Tibial nerve (tissue), 4 donors: ENCODE results near the gene ITPK1. TPM values are rescaled to one million over a fixed set of nuclear protein-coding genes. Genes with fewer than 3 reads are reported as not detected.

ENCODE experiments used
- DNase-seq, 2 donors: peaks; one replicate each; pipeline ENCODE4 v3.0.0-alpha.2; 2019; ENCODE audit warnings: low spot score in 2 of 2
- H3K27ac ChIP-seq, 4 donors: fragments of 200-600 bp; sonication (generic) in 3 of 4; one replicate each; pipeline ENCODE4 v1.5.1; 2017 to 2019; ENCODE audit warnings: mild to moderate bottlenecking in 1 of 4
- H3K27me3 ChIP-seq, 2 donors: fragments of 200-600 bp; sonication (generic) in 1 of 2; one replicate each; pipeline versions ENCODE4 v1.5.1 to v1.6.0; 2017 to 2019
- H3K36me3 ChIP-seq, 3 donors: fragments of 200-600 bp; sonication (generic); one replicate each; pipeline ENCODE4 v1.5.1; 2018 to 2019
- H3K4me1 ChIP-seq, 4 donors: fragments of 200-600 bp; sonication (generic) in 3 of 4; one replicate each; pipeline ENCODE4 v1.5.1; 2017 to 2019
- H3K4me3 ChIP-seq, 4 donors: fragments of 200-600 bp; sonication (generic) in 3 of 4; one replicate each; pipeline ENCODE4 v1.5.1; 2017 to 2019; ENCODE audit warnings: mild to moderate bottlenecking in 1 of 4, moderate library complexity in 1 of 4
- H3K9me3 ChIP-seq, 4 donors: fragments of 200-600 bp; sonication (generic) in 3 of 4; one replicate each; pipeline ENCODE4 v1.5.1; 2017 to 2019
- CTCF ChIP-seq, 5 experiments: fragments of 200-600 bp in 3 of 5; fragments of 450-650 bp in 2 of 5; sonication (generic) in 3 of 5; IDR thresholded peaks; one replicate each; pipeline ENCODE4 v1.5.1; 2016 to 2019; ENCODE audit warnings: antibody characterized with exemption in 5 of 5, mild to moderate bottlenecking in 3 of 5, moderate library complexity in 2 of 5
- EP300 ChIP-seq, 2 donors: sonication (generic); formaldehyde crosslinking; IDR thresholded peaks; one replicate each; pipeline ENCODE4 v1.6.1; 2017; ENCODE audit warnings: antibody characterized with exemption in 2 of 2, mild to moderate bottlenecking in 1 of 2
- POLR2A ChIP-seq, 2 donors: fragments of 450-650 bp; IDR thresholded peaks; one replicate each; pipeline ENCODE4 v1.6.1; 2017; ENCODE audit warnings: antibody characterized with exemption in 2 of 2, mild to moderate bottlenecking in 2 of 2, moderate library complexity in 2 of 2
- WGBS, 2 donors: methylation state at CpG; one replicate each; pipeline ENCODE4 v1.1.5; 2018; 5-methylcytosine and 5-hydroxymethylcytosine counted together
- total RNA-seq, 4 donors: library from RNA; depleted of rRNA; stranded (reverse); fragments of >200 nt; gene quantifications; one replicate each; pipeline ENCODE4 v1.1.0, GENCODE V29; 2016

Gene ITPK1
- total RNA-seq, 4 donors from 2014 or later = 67.4 to 121 (median 92.5) TPM

- Histone ChIP-seq H3K9me3 (no peaks in the 10 kb centered on the region), H3K36me3 (no peaks in the 10 kb centered on the region), H3K4me3 (no peak overlapping the region), H3K4me1 (no peaks in the 10 kb centered on the region), H3K27me3 (peaks cover 0 to 26% of the 10 kb centered on the region in 2 donors), H3K27ac (no peak overlapping the region)
- 91 to 100% methylated on average over 2 of the region's 2 CpGs for WGBS, 2 donors
- no peak for DNase-seq
- TF ChIP-seq CTCF (IDR thresholded peaks at IDR 0.05) (no peak), POLR2A (IDR thresholded peaks at IDR 0.05) (no peak), EP300 (IDR thresholded peaks at IDR 0.05) (no peak)
Observed at GRCh38 chr14:92900660-92901059, 215.1 kb downstream of the ITPK1 start.

- WGBS, 2 donors = 44 to 50% methylated on average over 9 of the region's 9 CpGs
- Histone ChIP-seq H3K4me1 (no peaks in the 10 kb centered on the region), H3K27ac (no peak overlapping the region), H3K36me3 (no peaks in the 10 kb centered on the region), H3K4me3 (no peak overlapping the region), H3K9me3 (peaks cover 0 to 16% (median 0%) of the 10 kb centered on the region in 4 donors), H3K27me3 (peaks cover 0 to 22% of the 10 kb centered on the region in 2 donors)
- TF ChIP-seq EP300 (IDR thresholded peaks at IDR 0.05) (no peak), POLR2A (IDR thresholded peaks at IDR 0.05) (no peak), CTCF (IDR thresholded peaks at IDR 0.05) (no peak)
- DNase-seq = no peak
Observed at GRCh38 chr14:92898566-92899131, 217.1 kb downstream of the ITPK1 start.

- no peaks in the 10 kb centered on the region for H3K36me3 ChIP-seq
- H3K9me3 ChIP-seq = peaks cover 0 to 23% (median 0%) of the 10 kb centered on the region in 4 donors
- DNase-seq = no peak
- H3K27ac ChIP-seq = no peak overlapping the region
- TF ChIP-seq POLR2A (IDR thresholded peaks at IDR 0.05) (no peak), CTCF (IDR thresholded peaks at IDR 0.05) (no peak), EP300 (IDR thresholded peaks at IDR 0.05) (no peak)
- H3K4me3 ChIP-seq = no peak overlapping the region
- no peaks in the 10 kb centered on the region for H3K4me1 ChIP-seq
- H3K27me3 ChIP-seq = peaks cover 0 to 16% of the 10 kb centered on the region in 2 donors
- 81 to 85% methylated on average over 4 to 5 of the region's 5 CpGs for WGBS, 2 donors
Observed at GRCh38 chr14:92897922-92898565, 217.7 kb downstream of the ITPK1 start.

- WGBS, 2 donors = 88 to 94% methylated on average over 4 of the region's 4 CpGs
Observed at GRCh38 chr14:92895352-92895878, 220.3 kb downstream of the ITPK1 start.

More at GRCh38 chr14:92895352-92895878, 220.3 kb downstream of the ITPK1 start:
- H3K9me3 ChIP-seq = peaks cover 0 to 36% (median 0%) of the 10 kb centered on the region in 4 donors
- no peak overlapping the region for H3K27ac ChIP-seq
- H3K27me3 ChIP-seq = peaks cover 0 to 9% of the 10 kb centered on the region in 2 donors
- DNase-seq = no peak
- H3K4me3 ChIP-seq = no peak overlapping the region
- TF ChIP-seq EP300 (IDR thresholded peaks at IDR 0.05) (no peak), POLR2A (IDR thresholded peaks at IDR 0.05) (no peak), CTCF (IDR thresholded peaks at IDR 0.05) (no peak)
- no peaks in the 10 kb centered on the region for H3K36me3 ChIP-seq
- no peaks in the 10 kb centered on the region for H3K4me1 ChIP-seq
